Activated CD4-positive, alpha-beta memory T cell treated with anti-CD3 and anti-CD28 coated beads for 36 hours (primary cell): ENCODE data around the gene F13A1. TPM values are rescaled to one million over a fixed set of nuclear protein-coding genes. Genes with fewer than 3 reads are reported as not detected.
"Not testable (repeated sequence)": the region's sequence is repeated elsewhere in the genome, so short reads cannot be mapped to it uniquely, and the experiment has no call there.

Source experiments
- CTCF ChIA-PET: fragments of 350-600 bp; sonication (Branson Sonifier 250); formaldehyde crosslinking; loops from one replicate; lab custom pipeline; 2021; ENCODE audit warnings: antibody characterized with exemption, inconsistent platforms; lab: Charles Lee
- POLR2A ChIA-PET: fragments of 350-600 bp; sonication (Branson Sonifier 250); formaldehyde crosslinking; loops from one replicate; lab custom pipeline; 2021; ENCODE audit warnings: antibody characterized with exemption; lab: Charles Lee
- DNase-seq: peaks from one replicate; pipeline ENCODE4 v3.0.0-alpha.2; 2020
- H3K27ac Mint-ChIP-seq: one replicate; pipeline ENCODE4 v1.8.0; 2021; ENCODE audit warnings: mixed read lengths
- H3K27me3 Mint-ChIP-seq: one replicate; pipeline ENCODE4 v1.8.0; 2021; ENCODE audit warnings: mixed read lengths
- H3K36me3 Mint-ChIP-seq: one replicate; pipeline ENCODE4 v1.8.0; 2021; ENCODE audit warnings: mixed read lengths
- H3K4me1 Mint-ChIP-seq: one replicate; pipeline ENCODE4 v1.8.0; 2021; ENCODE audit warnings: low read depth, mixed read lengths
- H3K4me3 Mint-ChIP-seq: one replicate; pipeline ENCODE4 v1.8.0; 2021; ENCODE audit warnings: mild to moderate bottlenecking, mixed read lengths
- H3K9me3 Mint-ChIP-seq: one replicate; pipeline ENCODE4 v1.8.0; 2021; ENCODE audit warnings: mixed read lengths
- intact Hi-C: fragments of 100-400 bp; cut with micrococcal nuclease; formaldehyde crosslinking; loops from one replicate; pipeline ENCODE4 v1.15.1; 2023
- total RNA-seq, 2 experiments: library from RNA; stranded (reverse); gene quantifications; one replicate each; pipeline ENCODE4 v1.2.3, GENCODE V29; 2021

F13A1 gene
- total RNA-seq, 2 experiments from 2014 or later, result not detected

- H3K27me3 Mint-ChIP-seq, result peaks cover 24% of the 10 kb centered on the region
- no peaks in the 10 kb centered on the region for H3K4me1 Mint-ChIP-seq
- CTCF ChIA-PET, result no interaction called here
- POLR2A ChIA-PET, result no interaction called here
- H3K4me3 Mint-ChIP-seq, result no peak overlapping the region
- no peaks in the 10 kb centered on the region for H3K36me3 Mint-ChIP-seq
- no peaks in the 10 kb centered on the region for H3K9me3 Mint-ChIP-seq
- intact Hi-C loops, result loop anchor here (10.0 kb wide), 1 partner anchor 230 kb away; no protein-coding TSS in a partner anchor
- no peak overlapping the region for H3K27ac Mint-ChIP-seq
- DNase-seq, result no peak
Measured at GRCh38 chr6:6314596-6314995, 5.9 kb downstream of the F13A1 start.

DNA sequence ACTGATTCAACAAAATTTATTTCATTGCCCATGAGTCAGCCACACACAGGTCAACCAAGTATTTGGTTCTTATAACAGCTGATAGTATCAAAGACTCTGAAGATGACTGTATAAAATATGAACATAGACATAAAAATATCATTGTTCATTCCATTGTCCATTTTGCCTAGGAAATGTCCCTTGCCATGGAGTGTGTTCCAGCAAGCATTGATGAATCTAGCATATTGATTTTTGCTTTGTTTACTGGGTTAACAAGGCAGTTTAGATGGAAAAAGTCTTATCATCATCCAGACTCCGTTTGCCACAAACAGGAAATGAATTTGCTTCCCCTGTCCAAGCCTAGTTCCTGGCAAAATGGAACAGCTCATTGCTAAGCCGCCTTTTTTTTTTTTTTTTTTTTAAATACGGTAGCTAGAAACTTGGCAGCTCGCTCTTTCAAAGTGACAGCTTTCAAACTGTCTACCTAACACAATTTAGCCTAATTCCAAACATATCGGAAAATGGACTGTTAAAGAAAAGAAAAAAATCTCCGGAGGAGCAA is 7.5 kb downstream of the F13A1 start:
- ChIA-PET CTCF (interaction anchor here (1.1 kb wide), 1 partner anchor 185 kb away, joined by 4 read pairs; no protein-coding TSS in a partner anchor), POLR2A (no interaction called here)
- no peak overlapping the region for H3K27ac Mint-ChIP-seq
- H3K36me3 Mint-ChIP-seq, result no peaks in the 10 kb centered on the region
- no peak for DNase-seq
- intact Hi-C loops, result loop anchor here (10.0 kb wide), 1 partner anchor 232 kb away; no protein-coding TSS in a partner anchor
- no peaks in the 10 kb centered on the region for H3K4me1 Mint-ChIP-seq
- no peak overlapping the region for H3K4me3 Mint-ChIP-seq
- H3K27me3 Mint-ChIP-seq, result peaks cover 18% of the 10 kb centered on the region
- no peaks in the 10 kb centered on the region for H3K9me3 Mint-ChIP-seq

- peaks cover 21% of the 10 kb centered on the region for H3K27me3 Mint-ChIP-seq
- POLR2A ChIA-PET, result no interaction called here
Measured at GRCh38 chr6:6305575-6305974, 14.9 kb downstream of the F13A1 start.

GRCh38 chr6:6300383-6300782 is 20.1 kb downstream of the F13A1 start:
- H3K36me3 Mint-ChIP-seq, H3K27me3 Mint-ChIP-seq, DNase-seq, POLR2A ChIA-PET, CTCF ChIA-PET, H3K27ac Mint-ChIP-seq, intact Hi-C loops, H3K4me1 Mint-ChIP-seq, H3K9me3 Mint-ChIP-seq, H3K4me3 Mint-ChIP-seq: not testable (repeated sequence)

More at GRCh38 chr6:6305575-6305974, 14.9 kb downstream of the F13A1 start:
- intact Hi-C loops, result no loop called here
- Mint-ChIP-seq H3K36me3 (no peaks in the 10 kb centered on the region), H3K4me3 (no peak overlapping the region), H3K9me3 (no peaks in the 10 kb centered on the region), H3K4me1 (no peaks in the 10 kb centered on the region), H3K27ac (no peak overlapping the region)
- CTCF ChIA-PET, result no interaction called here
- DNase-seq, result no peak

- intact Hi-C loops, result no loop called here
- Mint-ChIP-seq H3K4me3 (no peak overlapping the region), H3K27me3 (peaks cover 15% of the 10 kb centered on the region), H3K4me1 (no peaks in the 10 kb centered on the region), H3K36me3 (no peaks in the 10 kb centered on the region), H3K27ac (no peak overlapping the region), H3K9me3 (no peaks in the 10 kb centered on the region)
- ChIA-PET POLR2A (no interaction called here), CTCF (no interaction called here)
- no peak for DNase-seq
Measured at GRCh38 chr6:6293317-6293716, 27.1 kb downstream of the F13A1 start.

GRCh38 chr6:6287415-6287814 is 33.0 kb downstream of the F13A1 start:
- POLR2A ChIA-PET, result no interaction called here
- intact Hi-C loops, result no loop called here
- Mint-ChIP-seq H3K27ac (no peak overlapping the region), H3K27me3 (peaks cover 17% of the 10 kb centered on the region), H3K36me3 (no peaks in the 10 kb centered on the region), H3K9me3 (no peaks in the 10 kb centered on the region), H3K4me1 (no peaks in the 10 kb centered on the region), H3K4me3 (no peak overlapping the region)
- DNase-seq, result no peak
- CTCF ChIA-PET, result no interaction called here

DNA sequence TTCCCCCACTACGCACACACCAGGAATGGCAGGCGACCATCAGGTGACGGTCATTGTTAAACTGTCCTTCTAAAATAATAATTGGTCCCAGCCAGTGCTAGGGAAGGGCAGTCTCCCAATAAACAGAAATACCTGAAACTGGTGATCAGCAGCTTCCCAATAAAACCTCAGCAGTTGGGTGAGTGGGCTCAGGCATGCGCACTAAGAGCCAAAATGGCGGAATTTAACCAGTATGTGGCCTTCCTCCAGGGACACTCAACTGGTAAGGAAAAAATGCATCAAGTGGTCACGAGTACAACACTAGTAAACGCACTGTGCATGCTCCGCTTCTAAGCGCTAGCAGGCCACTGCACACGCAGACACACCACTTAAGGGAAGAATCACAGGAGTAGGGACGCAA is 34.8 kb downstream of the F13A1 start:
- intact Hi-C loops, result no loop called here
- no peak for DNase-seq
- ChIA-PET POLR2A (no interaction called here), CTCF (no interaction called here)
- Mint-ChIP-seq H3K9me3 (no peaks in the 10 kb centered on the region), H3K4me3 (no peak overlapping the region), H3K36me3 (no peaks in the 10 kb centered on the region), H3K27ac (no peak overlapping the region), H3K27me3 (peaks cover 3% of the 10 kb centered on the region), H3K4me1 (no peaks in the 10 kb centered on the region)

DNA sequence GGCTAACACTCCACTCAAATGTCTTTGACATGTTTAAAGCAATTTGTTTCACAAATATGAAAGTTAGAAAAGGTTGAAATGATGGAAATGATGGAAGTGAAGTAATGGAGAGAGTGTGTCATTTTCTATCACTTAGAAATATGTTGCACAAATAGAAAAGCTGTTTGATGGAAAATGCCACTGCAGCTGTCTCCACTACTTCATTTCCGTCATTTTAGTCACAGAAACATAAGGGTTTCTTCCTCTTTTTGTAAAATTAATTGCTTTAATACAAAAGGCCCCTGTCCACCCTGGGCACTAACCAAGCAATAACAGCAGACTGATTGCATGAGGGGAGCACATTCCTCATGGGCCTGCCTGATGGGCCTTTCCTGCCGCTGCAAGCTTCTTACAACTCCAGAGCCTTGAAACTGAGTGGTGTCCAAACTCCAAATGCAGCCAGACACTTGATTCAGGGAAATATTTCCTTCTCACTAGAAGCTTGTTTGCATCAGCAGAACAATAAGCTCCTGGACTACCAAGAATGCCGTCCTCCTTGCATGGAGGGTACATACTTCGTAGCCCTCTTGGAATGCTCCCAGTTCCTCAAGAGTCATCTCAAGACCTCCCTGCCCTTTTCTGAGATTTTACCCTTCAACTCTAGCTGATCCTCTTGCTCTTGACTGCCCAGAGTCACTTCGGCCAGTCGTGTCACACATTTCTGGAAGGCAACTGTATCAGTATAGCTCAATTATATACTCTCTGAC is 36.1 kb downstream of the F13A1 start:
- POLR2A ChIA-PET, result no interaction called here
- no peak for DNase-seq
- CTCF ChIA-PET, result no interaction called here
- H3K4me3 Mint-ChIP-seq, result no peak overlapping the region
- H3K27ac Mint-ChIP-seq, result no peak overlapping the region
- intact Hi-C loops, result no loop called here
- H3K36me3 Mint-ChIP-seq, result no peaks in the 10 kb centered on the region
- no peaks in the 10 kb centered on the region for H3K9me3 Mint-ChIP-seq
- no peaks in the 10 kb centered on the region for H3K4me1 Mint-ChIP-seq
- peaks cover 3% of the 10 kb centered on the region for H3K27me3 Mint-ChIP-seq

- Mint-ChIP-seq H3K27ac (no peak overlapping the region), H3K4me3 (no peak overlapping the region), H3K9me3 (no peaks in the 10 kb centered on the region), H3K36me3 (no peaks in the 10 kb centered on the region), H3K27me3 (peaks cover 3% of the 10 kb centered on the region), H3K4me1 (no peaks in the 10 kb centered on the region)
- ChIA-PET CTCF (no interaction called here), POLR2A (no interaction called here)
- no peak for DNase-seq
- intact Hi-C loops, result no loop called here
Measured at GRCh38 chr6:6283746-6284145, 36.7 kb downstream of the F13A1 start.

GRCh38 chr6:6282716-6283115 is 37.7 kb downstream of the F13A1 start:
- ChIA-PET CTCF (no interaction called here), POLR2A (no interaction called here)
- DNase-seq, result no peak
- no peaks in the 10 kb centered on the region for H3K4me1 Mint-ChIP-seq
- no peak overlapping the region for H3K27ac Mint-ChIP-seq
- intact Hi-C loops, result no loop called here
- H3K4me3 Mint-ChIP-seq, result no peak overlapping the region
- H3K9me3 Mint-ChIP-seq, result no peaks in the 10 kb centered on the region
- no peaks in the 10 kb centered on the region for H3K36me3 Mint-ChIP-seq
- H3K27me3 Mint-ChIP-seq, result peaks cover 6% of the 10 kb centered on the region

- Mint-ChIP-seq H3K4me3 (no peak overlapping the region), H3K36me3 (no peaks in the 10 kb centered on the region), H3K9me3 (no peaks in the 10 kb centered on the region), H3K27ac (no peak overlapping the region), H3K27me3 (peaks cover 14% of the 10 kb centered on the region), H3K4me1 (no peaks in the 10 kb centered on the region)
- DNase-seq, result no peak
- ChIA-PET POLR2A (no interaction called here), CTCF (no interaction called here)
- intact Hi-C loops, result no loop called here
Measured at GRCh38 chr6:6277413-6277812, 43.0 kb downstream of the F13A1 start.

- peaks cover 29% of the 10 kb centered on the region for H3K27me3 Mint-ChIP-seq
- CTCF ChIA-PET, result no interaction called here
- H3K4me3 Mint-ChIP-seq, result no peak overlapping the region
- intact Hi-C loops, result no loop called here
- H3K9me3 Mint-ChIP-seq, result peaks cover 8% of the 10 kb centered on the region
- H3K27ac Mint-ChIP-seq, result no peak overlapping the region
- no peak for DNase-seq
- H3K36me3 Mint-ChIP-seq, result peaks cover 2% of the 10 kb centered on the region
- POLR2A ChIA-PET, result no interaction called here
- H3K4me1 Mint-ChIP-seq, result no peaks in the 10 kb centered on the region
Measured at GRCh38 chr6:6270948-6271535, 49.4 kb downstream of the F13A1 start.
